HCT116 (cell line): ENCODE results near the gene BST1. TPM values are rescaled to one million over a fixed set of nuclear protein-coding genes. Genes with fewer than 3 reads are reported as not detected.

Experiments
- ATAC-seq: fragments of 200-7000 bp; cut with Tn5 transposase; 2 replicates; pipeline ENCODE4 v1.9.1; 2020; ENCODE audit warnings: mild to moderate bottlenecking, moderate library complexity
- BruUV-seq: library from RNA; stranded (reverse); fragments of 400-500 nt; replicated peaks from 2 replicates; lab custom pipeline; 2021; lab: Mats Ljungman, UMichigan
- CTCF ChIA-PET: fragments of 300-600 bp; sonication (Branson Sonifier 250); formaldehyde crosslinking; loops from one replicate; lab custom pipeline; 2021; ENCODE audit warnings: antibody characterized with exemption; lab: Charles Lee
- POLR2A ChIA-PET: fragments of 300-600, 350-600 bp; sonication (Branson Sonifier 250); formaldehyde crosslinking; loops from one replicate; lab custom pipeline; 2021; ENCODE audit warnings: antibody characterized with exemption; lab: Charles Lee
- RAD21 ChIA-PET, 2 experiments: fragments of 300-600 bp; sonication (Branson Sonifier 250); formaldehyde crosslinking; loops; one replicate each; lab custom pipeline; 2023; ENCODE audit warnings: low total read pairs in 2 of 2; ENCODE audit not compliant: uncharacterized antibody in 2 of 2, unreplicated experiment in 2 of 2, low non-redundant PET in 1 of 2; lab: Charles Lee
- DNase-seq: peaks from one replicate; pipeline ENCODE4 v3.0.0-alpha.2; 2010; ENCODE audit warnings: low read depth, low spot score
- H2AFZ ChIP-seq: fragments of 200-600 bp; shearing (Covaris generic), sonication (generic); 2 replicates; pipeline ENCODE4 v1.6.1; 2017; ENCODE audit warnings: low read depth, mixed run types, mixed read lengths, antibody characterized with exemption, low read length; ENCODE audit not compliant: poor library complexity, severe bottlenecking
- H3K27ac ChIP-seq: 2 replicates; pipeline ENCODE4 v1.5.1; 2012; ENCODE audit warnings: low read depth, low read length
- H3K27me3 ChIP-seq: fragments of 200-600 bp; sonication (generic); 2 replicates; pipeline ENCODE4 v1.6.1; 2016; ENCODE audit warnings: mixed run types, low read length, mixed read lengths; ENCODE audit not compliant: insufficient read depth
- H3K36me3 ChIP-seq, 2 experiments: fragments of 200-500 bp in 1 of 2; fragments of 200-600 bp in 1 of 2; sonication (Bioruptor generic) in 1 of 2; sonication (generic) in 1 of 2; 2 replicates each; pipeline versions ENCODE4 v1.5.1 to v1.6.1; 2014 to 2016; ENCODE audit warnings: low read length in 2 of 2, inconsistent platforms in 1 of 2, mixed read lengths in 1 of 2, mixed run types in 1 of 2; ENCODE audit not compliant: insufficient read depth in 2 of 2, control insufficient read depth in 1 of 2
- H3K4me1 ChIP-seq, 2 experiments: fragments of 200-600 bp in 1 of 2; sonication (generic) in 1 of 2; 2 replicates each; pipeline versions ENCODE4 v1.5.1 to v1.6.1; 2012 to 2017; ENCODE audit warnings: low read length in 2 of 2, inconsistent platforms in 1 of 2, mild to moderate bottlenecking in 1 of 2, mixed read lengths in 1 of 2, mixed run types in 1 of 2, moderate library complexity in 1 of 2; ENCODE audit not compliant: insufficient read depth in 2 of 2, control insufficient read depth in 1 of 2
- H3K4me2 ChIP-seq: fragments of 200-600 bp; sonication (generic); 2 replicates; pipeline ENCODE4 v1.6.1; 2017; ENCODE audit warnings: mixed run types, low read length, mixed read lengths
- H3K4me3 ChIP-seq, 2 experiments: fragments of 200-600 bp in 1 of 2; sonication (generic) in 1 of 2; replicated peaks in 1 of 2; 2 replicates each; pipeline ENCODE4 v1.5.1; 2011 to 2016; ENCODE audit warnings: low read length in 2 of 2, control low read depth in 1 of 2, low read depth in 1 of 2, mild to moderate bottlenecking in 1 of 2, mixed read lengths in 1 of 2, mixed run types in 1 of 2
- H3K79me2 ChIP-seq: fragments of 200-600 bp; sonication (generic); 2 replicates; pipeline ENCODE4 v1.6.1; 2017; ENCODE audit warnings: mild to moderate bottlenecking, mixed run types, low read length, moderate library complexity, mixed read lengths; ENCODE audit not compliant: insufficient read depth
- H3K9ac ChIP-seq: fragments of 200-600 bp; sonication (generic); 2 replicates; pipeline ENCODE4 v1.6.1; 2016; ENCODE audit warnings: low read length, mixed read lengths
- H3K9me2 ChIP-seq: fragments of 200-600 bp; sonication (generic), shearing (Covaris generic); 2 replicates; pipeline ENCODE4 v1.6.1; 2017; ENCODE audit warnings: mixed run types, mild to moderate bottlenecking, moderate library complexity; ENCODE audit not compliant: insufficient read depth
- H3K9me3 ChIP-seq, 2 experiments: fragments of 200-500 bp in 1 of 2; fragments of 200-600 bp in 1 of 2; sonication (Bioruptor generic) in 1 of 2; sonication (generic) in 1 of 2; 2 replicates each; pipeline ENCODE4 v1.6.1; 2014 to 2017; ENCODE audit warnings: low read length in 2 of 2, mixed read lengths in 2 of 2, inconsistent platforms in 1 of 2, low read depth in 1 of 2, mild to moderate bottlenecking in 1 of 2, mixed run types in 1 of 2, moderate library complexity in 1 of 2; ENCODE audit not compliant: control insufficient read depth in 1 of 2, insufficient read depth in 1 of 2
- H4K20me1 ChIP-seq: fragments of 200-600 bp; sonication (generic), shearing (Covaris generic); 2 replicates; pipeline ENCODE4 v1.6.1; 2017; ENCODE audit warnings: mixed run types, mild to moderate bottlenecking, moderate library complexity; ENCODE audit not compliant: insufficient read depth
- ATF3 ChIP-seq: IDR thresholded peaks from 2 replicates; pipeline ENCODE4 v1.6.1; 2012
- CBX3 ChIP-seq: IDR thresholded peaks from 2 replicates; pipeline ENCODE4 v1.6.1; 2012; ENCODE audit warnings: low read depth
- CEBPB ChIP-seq: IDR thresholded peaks from 2 replicates; pipeline ENCODE4 v1.6.1; 2012; ENCODE audit warnings: low read depth
- CTCF ChIP-seq, 3 experiments: fragments of 200-600 bp in 1 of 3; sonication (generic) in 1 of 3; IDR thresholded peaks in 2 of 3; conservative IDR thresholded peaks in 1 of 3; 2 replicates each; pipeline ENCODE4 v1.5.1; 2012 to 2017; ENCODE audit warnings: low read depth in 2 of 3, low read length in 2 of 3, antibody characterized with exemption in 1 of 3, borderline replicate concordance in 1 of 3, control low read depth in 1 of 3, mild to moderate bottlenecking in 1 of 3, mixed read lengths in 1 of 3, mixed run types in 1 of 3, moderate library complexity in 1 of 3; ENCODE audit not compliant: insufficient read depth in 1 of 3
- EGR1 ChIP-seq: IDR thresholded peaks from 2 replicates; pipeline ENCODE4 v1.6.1; 2012; ENCODE audit warnings: low read depth
- ELF1 ChIP-seq: IDR thresholded peaks from 2 replicates; pipeline ENCODE4 v1.6.1; 2012; ENCODE audit warnings: low read depth, borderline replicate concordance
- EZH2 ChIP-seq: fragments of 200-600 bp; sonication (generic); IDR thresholded peaks from 2 replicates; pipeline ENCODE4 v1.6.1; 2017; ENCODE audit warnings: antibody characterized with exemption, mixed run types
- FOSL1 ChIP-seq: IDR thresholded peaks from 2 replicates; pipeline ENCODE4 v1.6.1; 2012; ENCODE audit warnings: low read depth
- POLR2AphosphoS5 ChIP-seq: IDR thresholded peaks from 2 replicates; pipeline ENCODE4 v1.6.1; 2011; ENCODE audit warnings: mild to moderate bottlenecking, low read depth, low read length, moderate library complexity
- RAD21 ChIP-seq: IDR thresholded peaks from 2 replicates; pipeline ENCODE4 v1.6.1; 2012; ENCODE audit warnings: low read depth, mild to moderate bottlenecking
- REST ChIP-seq: IDR thresholded peaks from 2 replicates; pipeline ENCODE4 v1.6.1; 2012; ENCODE audit warnings: low read depth
- SIN3A ChIP-seq: IDR thresholded peaks from 2 replicates; pipeline ENCODE4 v1.6.1; 2012; ENCODE audit warnings: low read depth
- SP1 ChIP-seq: IDR thresholded peaks from 2 replicates; pipeline ENCODE4 v1.6.1; 2012; ENCODE audit warnings: low read depth
- SRF ChIP-seq: IDR thresholded peaks from 2 replicates; pipeline ENCODE4 v1.6.1; 2012; ENCODE audit warnings: low read depth
- TCF7L2 ChIP-seq: IDR thresholded peaks from 2 replicates; pipeline ENCODE4 v1.7.0; 2011; ENCODE audit warnings: borderline replicate concordance, inconsistent platforms; ENCODE audit not compliant: insufficient read depth, insufficient read length; ENCODE audit errors: extremely low read depth
- YY1 ChIP-seq: IDR thresholded peaks from 2 replicates; pipeline ENCODE4 v1.6.1; 2011; ENCODE audit warnings: low read length, low read depth, moderate library complexity, mild to moderate bottlenecking; ENCODE audit not compliant: insufficient replicate concordance; ENCODE audit errors: extremely low read depth
- ZBTB33 ChIP-seq: IDR thresholded peaks from 2 replicates; pipeline ENCODE4 v1.6.1; 2011; ENCODE audit warnings: mild to moderate bottlenecking, low read length, moderate library complexity; ENCODE audit not compliant: insufficient replicate concordance; ENCODE audit errors: extremely low read depth
- ZNF274 ChIP-seq: fragments of 200-500 bp; sonication (Bioruptor generic); IDR thresholded peaks from 2 replicates; pipeline ENCODE4 v1.6.1; 2014; ENCODE audit warnings: mild to moderate bottlenecking, low read depth, low read length, inconsistent platforms
- intact Hi-C: fragments of 100-400 bp; cut with micrococcal nuclease; formaldehyde crosslinking; loops from 2 replicates; pipeline ENCODE4 v1.10.0; 2022
- total RNA-seq: library from RNA; stranded (reverse); gene quantifications from one replicate; pipeline ENCODE4 v1.2.1, GENCODE V29; 2021; ENCODE audit not compliant: unreplicated experiment
- TF ChIP-seq, protein P1 (sequence below): IDR thresholded peaks from 2 replicates; pipeline ENCODE4 v1.6.1; 2012

The BST1 gene
- total RNA-seq, 1 experiment from 2014 or later = 0.44 TPM

DNA sequence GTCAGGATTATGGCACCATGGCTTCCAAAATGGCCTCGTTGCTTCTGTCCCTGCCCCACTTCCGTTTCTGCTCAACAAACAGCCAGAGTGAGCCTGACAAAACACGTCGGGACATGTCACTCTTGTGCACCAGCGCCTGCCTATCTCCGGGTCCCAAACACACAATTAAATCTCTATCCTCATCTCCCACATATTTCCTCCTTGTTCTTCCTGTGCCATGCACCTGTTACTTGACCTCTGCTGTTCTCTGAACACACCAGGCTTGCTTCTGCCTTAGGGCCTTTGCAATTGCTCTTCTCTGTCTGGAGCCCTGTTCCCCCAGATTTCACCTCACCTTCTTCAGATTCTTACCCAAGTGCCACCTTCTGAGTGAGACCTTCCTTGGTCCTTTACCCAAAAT is 62.5 kb downstream of the BST1 start:
- BruUV-seq = no TSS peak
- ChIA-PET POLR2A (no interaction called here), RAD21 (no interaction called here), CTCF (interaction anchor here (0.7 kb wide), 1 partner anchor 9 kb away, joined by 3 read pairs; no protein-coding TSS in a partner anchor)
- Histone ChIP-seq H2AFZ (no peak overlapping the region), H3K4me1 (no peaks in the 10 kb centered on the region), H3K9me3 (no peaks in the 10 kb centered on the region), H3K36me3 (no peaks in the 10 kb centered on the region), H3K4me3 (no peak overlapping the region), H3K27me3 (no peaks in the 10 kb centered on the region), H3K79me2 (no peaks in the 10 kb centered on the region), H3K4me2 (no peak overlapping the region), H3K9ac (no peak overlapping the region), H3K27ac (no peak overlapping the region), H3K9me2 (no peaks in the 10 kb centered on the region), H4K20me1 (no peaks in the 10 kb centered on the region)
- ATAC-seq (no peak), DNase-seq (no peak)
- intact Hi-C loops = no loop called here
- TF ChIP-seq ELF1 (no peak), YY1 (no peak), CBX3 (no peak), SIN3A (no peak), POLR2AphosphoS5 (no peak), REST (no peak), ATF3 (no peak), RAD21 (no peak), CTCF (IDR thresholded peaks at IDR 0.05 in 2 of 3, conservative IDR thresholded peaks at IDR 0.05 in 1 of 3; ENCODE audit: borderline replicate concordance in 1 of 3, insufficient read depth in 1 of 3, low read depth in 2 of 3, low read length in 2 of 3) (no peak), CEBPB (no peak), SP1 (no peak), ZNF274 (no peak), EGR1 (no peak), TCF7L2 (no peak), ZBTB33 (no peak), FOSL1 (no peak), EZH2 (no peak), SRF (no peak)
- TF ChIP-seq, protein P1, sequence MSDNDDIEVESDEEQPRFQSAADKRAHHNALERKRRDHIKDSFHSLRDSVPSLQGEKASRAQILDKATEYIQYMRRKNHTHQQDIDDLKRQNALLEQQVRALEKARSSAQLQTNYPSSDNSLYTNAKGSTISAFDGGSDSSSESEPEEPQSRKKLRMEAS = no peak
